PC-9 (cell line): ENCODE results near the gene TPTE2.

Experiments
- CTCF ChIP-seq: fragments of 200-600 bp; sonication (generic); conservative IDR thresholded peaks from 2 replicates; pipeline ENCODE4 v1.6.1; 2017; ENCODE audit warnings: mixed run types, antibody characterized with exemption, mild to moderate bottlenecking, moderate library complexity
- EZH2 ChIP-seq: fragments of 200-600 bp; sonication (generic); IDR thresholded peaks from 2 replicates; pipeline ENCODE4 v1.8.0; 2017; ENCODE audit warnings: antibody characterized with exemption, low read depth

GRCh38 chr13:19581675-19582074, 20.3 kb upstream of the TPTE2 start:
- TF ChIP-seq CTCF (no peak), EZH2 (no peak)
